PFSK-1 (cell line): Measurements from ENCODE around the gene SLC39A9.

ENCODE experiments used
- FOXP2 ChIP-seq: optimal IDR thresholded peaks from 2 replicates; pipeline ENCODE3; 2011; ENCODE audit warnings: borderline replicate concordance, control low read depth, inconsistent platforms; ENCODE audit not compliant: insufficient read depth; ENCODE audit errors: extremely low read length, extremely low read depth
- POLR2AphosphoS5 ChIP-seq: IDR thresholded peaks from 2 replicates; pipeline ENCODE4 v1.6.1; 2012; ENCODE audit warnings: low read depth, mild to moderate bottlenecking, control low read depth, low read length, moderate library complexity
- SIN3A ChIP-seq: IDR thresholded peaks from 2 replicates; pipeline ENCODE4 v1.6.1; 2012; ENCODE audit warnings: mild to moderate bottlenecking, low read length, moderate library complexity, borderline replicate concordance; ENCODE audit not compliant: insufficient read depth
- TAF1 ChIP-seq: IDR thresholded peaks from 2 replicates; pipeline ENCODE4 v1.6.1; 2012; ENCODE audit warnings: low read length, control low read depth, borderline replicate concordance; ENCODE audit not compliant: insufficient read depth
- TF ChIP-seq, protein P1 (sequence below), 2 experiments: IDR thresholded peaks; 2 replicates each; pipeline versions ENCODE4 v1.6.1 to v1.8.0; 2011 to 2012; ENCODE audit warnings: low read depth in 2 of 2, low read length in 2 of 2, control low read depth in 1 of 2, inconsistent platforms in 1 of 2, mild to moderate bottlenecking in 1 of 2, moderate library complexity in 1 of 2; ENCODE audit not compliant: insufficient read depth in 1 of 2

DNA sequence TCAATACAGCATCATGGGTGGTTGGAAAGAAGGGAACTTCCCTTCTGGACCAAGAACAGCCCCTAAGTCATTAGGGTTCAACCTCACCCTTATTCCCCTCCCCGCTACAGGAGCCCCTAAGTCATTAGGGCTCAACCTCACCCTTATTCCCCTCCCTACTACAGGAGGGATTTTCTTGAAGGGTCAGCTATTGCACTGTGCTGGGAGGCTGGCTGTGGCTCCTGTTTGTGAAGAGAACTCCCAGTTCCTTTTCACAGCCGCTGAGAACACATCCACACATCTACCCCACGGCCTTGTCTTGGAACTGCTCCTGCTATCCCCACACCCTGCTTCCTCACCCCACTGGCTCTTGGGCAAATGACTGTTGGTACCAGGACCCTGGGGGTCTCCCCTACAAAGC, 45.3 kb upstream of the SLC39A9 start:
- TF ChIP-seq TAF1 = no peak
- TF ChIP-seq POLR2AphosphoS5 = no peak
- TF ChIP-seq SIN3A = no peak
- TF ChIP-seq, protein P1, sequence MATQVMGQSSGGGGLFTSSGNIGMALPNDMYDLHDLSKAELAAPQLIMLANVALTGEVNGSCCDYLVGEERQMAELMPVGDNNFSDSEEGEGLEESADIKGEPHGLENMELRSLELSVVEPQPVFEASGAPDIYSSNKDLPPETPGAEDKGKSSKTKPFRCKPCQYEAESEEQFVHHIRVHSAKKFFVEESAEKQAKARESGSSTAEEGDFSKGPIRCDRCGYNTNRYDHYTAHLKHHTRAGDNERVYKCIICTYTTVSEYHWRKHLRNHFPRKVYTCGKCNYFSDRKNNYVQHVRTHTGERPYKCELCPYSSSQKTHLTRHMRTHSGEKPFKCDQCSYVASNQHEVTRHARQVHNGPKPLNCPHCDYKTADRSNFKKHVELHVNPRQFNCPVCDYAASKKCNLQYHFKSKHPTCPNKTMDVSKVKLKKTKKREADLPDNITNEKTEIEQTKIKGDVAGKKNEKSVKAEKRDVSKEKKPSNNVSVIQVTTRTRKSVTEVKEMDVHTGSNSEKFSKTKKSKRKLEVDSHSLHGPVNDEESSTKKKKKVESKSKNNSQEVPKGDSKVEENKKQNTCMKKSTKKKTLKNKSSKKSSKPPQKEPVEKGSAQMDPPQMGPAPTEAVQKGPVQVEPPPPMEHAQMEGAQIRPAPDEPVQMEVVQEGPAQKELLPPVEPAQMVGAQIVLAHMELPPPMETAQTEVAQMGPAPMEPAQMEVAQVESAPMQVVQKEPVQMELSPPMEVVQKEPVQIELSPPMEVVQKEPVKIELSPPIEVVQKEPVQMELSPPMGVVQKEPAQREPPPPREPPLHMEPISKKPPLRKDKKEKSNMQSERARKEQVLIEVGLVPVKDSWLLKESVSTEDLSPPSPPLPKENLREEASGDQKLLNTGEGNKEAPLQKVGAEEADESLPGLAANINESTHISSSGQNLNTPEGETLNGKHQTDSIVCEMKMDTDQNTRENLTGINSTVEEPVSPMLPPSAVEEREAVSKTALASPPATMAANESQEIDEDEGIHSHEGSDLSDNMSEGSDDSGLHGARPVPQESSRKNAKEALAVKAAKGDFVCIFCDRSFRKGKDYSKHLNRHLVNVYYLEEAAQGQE (IDR thresholded peaks at IDR 0.05; ENCODE audit: insufficient read depth in 1 of 2, low read depth in 2 of 2, low read length in 2 of 2) = no peak
- TF ChIP-seq FOXP2 = no peak
